Measurements from ENCODE around the gene PLEKHD1.

DNA sequence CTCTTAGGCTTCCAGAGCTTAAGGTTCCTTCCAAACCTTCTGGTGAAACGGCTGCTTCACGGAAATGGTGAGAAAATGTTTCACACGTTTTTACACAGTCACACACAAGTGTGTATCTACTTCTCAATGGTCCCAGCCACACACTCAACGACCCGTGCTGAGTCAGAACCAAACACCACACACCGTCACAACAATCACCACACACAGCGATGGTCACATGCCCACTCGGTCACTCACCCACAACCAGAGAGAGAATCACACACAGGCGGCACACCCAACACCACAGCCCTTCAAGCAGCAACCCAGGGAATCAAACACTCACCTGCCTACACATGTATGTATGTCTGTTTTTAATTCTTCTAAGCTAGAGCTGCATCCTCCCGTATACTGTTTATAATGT, 12.6 kb upstream of the PLEKHD1 start:
- TF ChIP-seq, protein P1, sequence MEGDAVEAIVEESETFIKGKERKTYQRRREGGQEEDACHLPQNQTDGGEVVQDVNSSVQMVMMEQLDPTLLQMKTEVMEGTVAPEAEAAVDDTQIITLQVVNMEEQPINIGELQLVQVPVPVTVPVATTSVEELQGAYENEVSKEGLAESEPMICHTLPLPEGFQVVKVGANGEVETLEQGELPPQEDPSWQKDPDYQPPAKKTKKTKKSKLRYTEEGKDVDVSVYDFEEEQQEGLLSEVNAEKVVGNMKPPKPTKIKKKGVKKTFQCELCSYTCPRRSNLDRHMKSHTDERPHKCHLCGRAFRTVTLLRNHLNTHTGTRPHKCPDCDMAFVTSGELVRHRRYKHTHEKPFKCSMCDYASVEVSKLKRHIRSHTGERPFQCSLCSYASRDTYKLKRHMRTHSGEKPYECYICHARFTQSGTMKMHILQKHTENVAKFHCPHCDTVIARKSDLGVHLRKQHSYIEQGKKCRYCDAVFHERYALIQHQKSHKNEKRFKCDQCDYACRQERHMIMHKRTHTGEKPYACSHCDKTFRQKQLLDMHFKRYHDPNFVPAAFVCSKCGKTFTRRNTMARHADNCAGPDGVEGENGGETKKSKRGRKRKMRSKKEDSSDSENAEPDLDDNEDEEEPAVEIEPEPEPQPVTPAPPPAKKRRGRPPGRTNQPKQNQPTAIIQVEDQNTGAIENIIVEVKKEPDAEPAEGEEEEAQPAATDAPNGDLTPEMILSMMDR (conservative IDR thresholded peaks at IDR 0.05): no peak
- TF ChIP-seq EZH2 (IDR thresholded peaks at IDR 0.05; ENCODE audit: low read depth): no peak

All from PC-9 (cell line).